H9 (cell line): Measurements from ENCODE around the gene DAAM1. TPM values are rescaled to one million over a fixed set of nuclear protein-coding genes. Genes with fewer than 3 reads are reported as not detected.

Experiments used
- DNase-seq: peaks from one replicate; pipeline ENCODE4 v3.0.0-alpha.2; 2017
- H2AFZ ChIP-seq: one replicate; pipeline ENCODE4 v1.6.1; 2013; ENCODE audit warnings: mild to moderate bottlenecking, low read length, control low read depth, moderate library complexity
- H2AK5ac ChIP-seq: 2 replicates; pipeline ENCODE4 v1.6.1; 2013; ENCODE audit warnings: low read length, control low read depth, mixed read lengths; ENCODE audit not compliant: insufficient read length
- H2BK120ac ChIP-seq: one replicate; pipeline ENCODE4 v1.6.1; 2013; ENCODE audit warnings: low read depth, mild to moderate bottlenecking, low read length, control low read depth, inconsistent platforms; ENCODE audit not compliant: poor library complexity, severe bottlenecking
- H2BK12ac ChIP-seq: 2 replicates; pipeline ENCODE4 v1.6.1; 2013; ENCODE audit warnings: low read length, control low read depth, mixed read lengths, low read depth; ENCODE audit not compliant: insufficient read length
- H2BK15ac ChIP-seq: 2 replicates; pipeline ENCODE4 v1.6.1; 2013; ENCODE audit warnings: low read depth, low read length, control low read depth
- H2BK20ac ChIP-seq: one replicate; pipeline ENCODE4 v1.6.1; 2013; ENCODE audit warnings: low read depth, mild to moderate bottlenecking, low read length, control low read depth, inconsistent platforms; ENCODE audit not compliant: poor library complexity, severe bottlenecking
- H2BK5ac ChIP-seq: 2 replicates; pipeline ENCODE4 v1.6.1; 2013; ENCODE audit warnings: low read length, control low read depth, mixed read lengths; ENCODE audit not compliant: insufficient read length
- H3K14ac ChIP-seq: 2 replicates; pipeline ENCODE4 v1.6.1; 2013; ENCODE audit warnings: low read length, control low read depth; ENCODE audit not compliant: insufficient read depth
- H3K18ac ChIP-seq: 2 replicates; pipeline ENCODE4 v1.6.1; 2013; ENCODE audit warnings: low read depth, mild to moderate bottlenecking, mixed read lengths, low read length, control low read depth; ENCODE audit not compliant: insufficient read length
- H3K23ac ChIP-seq: 2 replicates; pipeline ENCODE4 v1.6.1; 2013; ENCODE audit warnings: low read length, control low read depth, mixed read lengths, low read depth; ENCODE audit not compliant: insufficient read length
- H3K23me2 ChIP-seq: 2 replicates; pipeline ENCODE4 v1.6.1; 2013; ENCODE audit warnings: low read depth, mild to moderate bottlenecking, mixed read lengths, low read length, control low read depth; ENCODE audit not compliant: insufficient read length, poor library complexity, severe bottlenecking
- H3K27ac ChIP-seq: 2 replicates; pipeline ENCODE4 v1.5.1; 2013; ENCODE audit warnings: low read length, control low read depth, mixed read lengths, low read depth; ENCODE audit not compliant: insufficient read length
- H3K27me3 ChIP-seq: 2 replicates; pipeline ENCODE4 v1.6.1; 2013; ENCODE audit warnings: low read length, control low read depth, inconsistent platforms; ENCODE audit not compliant: insufficient read depth
- H3K4ac ChIP-seq: 2 replicates; pipeline ENCODE4 v1.6.1; 2013; ENCODE audit warnings: low read depth, mild to moderate bottlenecking, control low read depth, inconsistent platforms, low read length, moderate library complexity
- H3K4me1 ChIP-seq: 2 replicates; pipeline ENCODE4 v1.6.1; 2013; ENCODE audit warnings: low read length, control low read depth, inconsistent platforms; ENCODE audit not compliant: insufficient read depth
- H3K4me2 ChIP-seq: 2 replicates; pipeline ENCODE4 v1.6.1; 2013; ENCODE audit warnings: low read length, control low read depth, mixed read lengths; ENCODE audit not compliant: insufficient read length, insufficient read depth
- H3K56ac ChIP-seq: 2 replicates; pipeline ENCODE4 v1.6.1; 2013; ENCODE audit warnings: low read depth, mild to moderate bottlenecking, mixed read lengths, low read length, control low read depth; ENCODE audit not compliant: insufficient read length
- H3K79me1 ChIP-seq: 2 replicates; pipeline ENCODE4 v1.6.1; 2013; ENCODE audit warnings: low read depth, mild to moderate bottlenecking, moderate library complexity, low read length, control low read depth, inconsistent platforms; ENCODE audit not compliant: insufficient read depth, poor library complexity, severe bottlenecking
- H3K79me2 ChIP-seq: 2 replicates; pipeline ENCODE4 v1.6.1; 2013; ENCODE audit warnings: low read length, control low read depth, inconsistent platforms; ENCODE audit not compliant: insufficient read depth
- H3K9ac ChIP-seq: 2 replicates; pipeline ENCODE4 v1.6.1; 2013; ENCODE audit warnings: low read length, control low read depth, mixed read lengths; ENCODE audit not compliant: insufficient read length; ENCODE audit errors: extremely low read depth
- H3K9me3 ChIP-seq: one replicate; pipeline ENCODE4 v1.6.1; 2013; ENCODE audit warnings: low read depth, low read length, inconsistent platforms; ENCODE audit not compliant: control insufficient read depth
- H3T11ph ChIP-seq: one replicate; pipeline ENCODE4 v1.6.1; 2013; ENCODE audit warnings: mild to moderate bottlenecking, low read length, control low read depth, inconsistent platforms
- H4K20me1 ChIP-seq: one replicate; pipeline ENCODE4 v1.6.1; 2013; ENCODE audit not compliant: control insufficient read depth, insufficient read length, insufficient read depth
- H4K5ac ChIP-seq: 2 replicates; pipeline ENCODE4 v1.6.1; 2013; ENCODE audit warnings: low read depth, mild to moderate bottlenecking, mixed read lengths, low read length, control low read depth; ENCODE audit not compliant: insufficient read length
- H4K8ac ChIP-seq: replicated peaks from 2 replicates; pipeline ENCODE4 v1.6.1; 2013; ENCODE audit warnings: low read length, control low read depth, mixed read lengths, low read depth; ENCODE audit not compliant: insufficient read length
- H4K91ac ChIP-seq: 2 replicates; pipeline ENCODE4 v1.6.1; 2013; ENCODE audit warnings: low read depth, mild to moderate bottlenecking, moderate library complexity, mixed read lengths, low read length, control low read depth; ENCODE audit not compliant: insufficient read length
- H3K27ac Mint-ChIP-seq, 3 experiments: 2 replicates in 2 of 3; 3 replicates in 1 of 3; pipeline ENCODE4 v1.8.0; 2020 to 2021; ENCODE audit warnings: mixed read lengths in 3 of 3, mild to moderate bottlenecking in 1 of 3, moderate library complexity in 1 of 3
- H3K27me3 Mint-ChIP-seq: 2 replicates; pipeline ENCODE4 v1.8.0; 2021; ENCODE audit warnings: low read depth, mild to moderate bottlenecking, moderate library complexity, mixed read lengths
- H3K36me3 Mint-ChIP-seq, 3 experiments: 2 replicates in 2 of 3; 3 replicates in 1 of 3; pipeline ENCODE4 v1.8.0; 2020 to 2021; ENCODE audit warnings: low read depth in 3 of 3, mixed read lengths in 3 of 3; ENCODE audit not compliant: insufficient read depth in 1 of 3
- H3K4me1 Mint-ChIP-seq, 2 experiments: 2 replicates each; pipeline ENCODE4 v1.8.0; 2020; ENCODE audit warnings: mixed read lengths in 2 of 2
- H3K4me3 Mint-ChIP-seq, 2 experiments: 2 replicates in 1 of 2; 3 replicates in 1 of 2; pipeline ENCODE4 v1.8.0; 2020 to 2021; ENCODE audit warnings: mild to moderate bottlenecking in 2 of 2, mixed read lengths in 2 of 2, moderate library complexity in 1 of 2
- H3K9me3 Mint-ChIP-seq, 2 experiments: 2 replicates in 1 of 2; 3 replicates in 1 of 2; pipeline ENCODE4 v1.8.0; 2020; ENCODE audit warnings: mild to moderate bottlenecking in 2 of 2, mixed read lengths in 2 of 2, moderate library complexity in 1 of 2
- WGBS: extraction: QIAGEN DNeasy Blood & Tissue Kit; methylation state at CpG from one replicate; pipeline ENCODE4 v1.1.7; 2013; ENCODE audit warnings: missing lambda C conversion rate, low lambda C conversion rate, mixed read lengths; ENCODE audit not compliant: insufficient read length; ENCODE audit errors: extremely low coverage; 5-methylcytosine and 5-hydroxymethylcytosine counted together
- total RNA-seq: library from RNA; stranded (reverse); gene quantifications from 2 replicates; pipeline ENCODE4 v1.2.1, GENCODE V29; 2021
- TF ChIP-seq, protein P1 (sequence below): fragments of 200-600 bp; sonication (generic); conservative IDR thresholded peaks from 3 replicates; pipeline ENCODE4 v1.8.0; 2021; ENCODE audit warnings: antibody characterized with exemption, mild to moderate bottlenecking

Gene DAAM1
- total RNA-seq, 1 experiment from 2014 or later: 19.5 TPM

DNA sequence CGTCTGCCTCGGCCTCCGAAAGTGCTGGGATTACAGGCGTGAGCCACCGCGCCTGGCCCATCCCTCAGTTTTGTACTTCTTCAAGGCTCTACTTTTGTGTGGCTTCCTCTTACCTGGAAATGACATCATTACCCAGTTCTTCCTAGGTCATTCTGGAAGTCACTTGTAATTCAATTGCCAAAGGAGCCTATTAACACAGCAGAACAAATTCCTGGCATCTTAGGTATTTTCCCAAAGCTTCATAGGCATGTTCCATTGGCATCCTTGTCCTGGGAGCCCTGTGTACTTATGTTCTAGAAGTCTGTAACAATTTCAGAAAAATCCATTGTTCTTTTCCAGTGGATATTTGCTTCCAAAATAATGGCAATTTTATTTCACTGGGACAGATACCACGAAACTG lies 60.6 kb downstream of the DAAM1 start:
- H3K4me1 ChIP-seq: peaks cover 4% of the 10 kb centered on the region
- no peak overlapping the region for H2BK120ac ChIP-seq
- 0 out of 7 replicates have a peak, but pooled peaks cover 0 to 2% (median 0%) of the 10 kb centered on the region in 3 experiments for H3K36me3 Mint-ChIP-seq
- no peaks in the 10 kb centered on the region for H4K20me1 ChIP-seq
- H2BK15ac ChIP-seq: no peak overlapping the region
- no peak overlapping the region for H4K8ac ChIP-seq
- H3K4me3 Mint-ChIP-seq: no peak overlapping the region
- no peak overlapping the region for H2BK20ac ChIP-seq
- H3K9ac ChIP-seq: no peak overlapping the region
- WGBS: no CpG with 5 or more reads among the region's 7 CpGs
- DNase-seq: no peak
- H3K56ac ChIP-seq: no peak overlapping the region
- no peaks in the 10 kb centered on the region for H3K79me2 ChIP-seq
- H3K14ac ChIP-seq: no peak overlapping the region
- H3K27me3 ChIP-seq: no peaks in the 10 kb centered on the region
- H3K27me3 Mint-ChIP-seq: no peaks in the 10 kb centered on the region
- H3T11ph ChIP-seq: no peak overlapping the region
- H3K4ac ChIP-seq: no peak overlapping the region
- no peak overlapping the region for H2AFZ ChIP-seq
- no peak overlapping the region for H3K18ac ChIP-seq
- H3K27ac ChIP-seq: no peak overlapping the region
- H4K5ac ChIP-seq: no peak overlapping the region
- no peak overlapping the region for H2BK12ac ChIP-seq
- H3K4me1 Mint-ChIP-seq: peaks cover 16 to 19% of the 10 kb centered on the region in 2 experiments
- H3K27ac Mint-ChIP-seq: no peak overlapping the region
- H3K9me3 Mint-ChIP-seq: no peaks in the 10 kb centered on the region
- TF ChIP-seq, protein P1, sequence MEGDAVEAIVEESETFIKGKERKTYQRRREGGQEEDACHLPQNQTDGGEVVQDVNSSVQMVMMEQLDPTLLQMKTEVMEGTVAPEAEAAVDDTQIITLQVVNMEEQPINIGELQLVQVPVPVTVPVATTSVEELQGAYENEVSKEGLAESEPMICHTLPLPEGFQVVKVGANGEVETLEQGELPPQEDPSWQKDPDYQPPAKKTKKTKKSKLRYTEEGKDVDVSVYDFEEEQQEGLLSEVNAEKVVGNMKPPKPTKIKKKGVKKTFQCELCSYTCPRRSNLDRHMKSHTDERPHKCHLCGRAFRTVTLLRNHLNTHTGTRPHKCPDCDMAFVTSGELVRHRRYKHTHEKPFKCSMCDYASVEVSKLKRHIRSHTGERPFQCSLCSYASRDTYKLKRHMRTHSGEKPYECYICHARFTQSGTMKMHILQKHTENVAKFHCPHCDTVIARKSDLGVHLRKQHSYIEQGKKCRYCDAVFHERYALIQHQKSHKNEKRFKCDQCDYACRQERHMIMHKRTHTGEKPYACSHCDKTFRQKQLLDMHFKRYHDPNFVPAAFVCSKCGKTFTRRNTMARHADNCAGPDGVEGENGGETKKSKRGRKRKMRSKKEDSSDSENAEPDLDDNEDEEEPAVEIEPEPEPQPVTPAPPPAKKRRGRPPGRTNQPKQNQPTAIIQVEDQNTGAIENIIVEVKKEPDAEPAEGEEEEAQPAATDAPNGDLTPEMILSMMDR: no peak
- H3K23me2 ChIP-seq: no peaks in the 10 kb centered on the region
- no peak overlapping the region for H3K23ac ChIP-seq
- H2AK5ac ChIP-seq: no peak overlapping the region
- H3K4me2 ChIP-seq: no peak overlapping the region
- H2BK5ac ChIP-seq: no peak overlapping the region
- no peaks in the 10 kb centered on the region for H3K79me1 ChIP-seq
- no peak overlapping the region for H4K91ac ChIP-seq
- no peaks in the 10 kb centered on the region for H3K9me3 ChIP-seq
